AG04450 (cell line): Measurements from ENCODE around the gene CPLX1. TPM values are rescaled to one million over a fixed set of nuclear protein-coding genes. Genes with fewer than 3 reads are reported as not detected.
"Not testable (repeated sequence)": the region's sequence is repeated elsewhere in the genome, so short reads cannot be mapped to it uniquely, and the experiment has no call there.

ENCODE experiments used
- CTCF ChIA-PET: fragments of 300-600, 350-600 bp; formaldehyde crosslinking; extraction: SDS; loops from one replicate; lab custom pipeline; 2022; ENCODE audit warnings: antibody characterized with exemption, inconsistent platforms; lab: Charles Lee
- POLR2A ChIA-PET: fragments of 350-600 bp; formaldehyde crosslinking; extraction: SDS; loops from one replicate; lab custom pipeline; 2021; ENCODE audit warnings: antibody characterized with exemption, inconsistent platforms; lab: Yijun Ruan, JAX
- DNase-seq: peaks from one replicate; pipeline ENCODE4 v3.0.0-alpha.2; 2011; ENCODE audit warnings: low read depth, low spot score
- H3K27ac ChIP-seq: one replicate; pipeline ENCODE4 v1.5.1; 2012; ENCODE audit warnings: low read depth, low read length, control low read depth
- H3K27me3 ChIP-seq: one replicate; pipeline ENCODE4 v1.6.0; 2012; ENCODE audit warnings: low read length; ENCODE audit not compliant: control insufficient read depth, insufficient read depth
- H3K4me3 ChIP-seq: 2 replicates; pipeline ENCODE4 v1.5.1; 2011; ENCODE audit warnings: mild to moderate bottlenecking, low read depth, low read length, control low read depth
- H3K9me3 ChIP-seq: 2 replicates; pipeline ENCODE4 v1.5.1; 2012; ENCODE audit warnings: low read length; ENCODE audit not compliant: control insufficient read depth, insufficient read depth
- polyA plus RNA-seq: library from polyadenylated mRNA; depleted of rRNA; stranded (reverse); fragments of >200 nt; gene quantifications from 2 replicates; pipeline ENCODE4 v1.2.3, GENCODE V29; 2011; rRNA removed
- TF ChIP-seq, protein P1 (sequence below): IDR thresholded peaks from 2 replicates; pipeline ENCODE4 v1.5.1; 2011; ENCODE audit warnings: low read depth, low read length, control low read depth, inconsistent platforms

Gene CPLX1
- polyA plus RNA-seq, 1 experiment, result not detected

DNA sequence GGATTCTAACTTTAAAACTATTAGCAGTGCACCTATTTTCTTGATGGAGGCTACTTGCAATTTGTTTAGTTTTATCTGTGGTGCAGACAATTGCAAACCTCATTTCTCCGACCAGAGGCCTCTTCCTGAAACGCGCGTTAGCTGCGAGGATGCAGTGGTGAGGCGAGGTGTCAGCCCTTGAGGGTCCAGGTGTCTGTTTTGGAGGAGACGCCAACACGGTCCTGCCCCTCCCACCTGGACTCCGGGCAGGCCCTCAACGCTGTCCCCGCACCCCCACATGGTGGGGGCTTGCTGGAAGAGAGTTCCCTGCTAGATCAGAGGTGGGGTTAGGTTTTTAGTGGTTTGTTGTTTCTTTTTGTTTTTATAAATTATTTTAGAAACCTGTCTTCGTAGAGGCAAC is 85.9 kb downstream of the CPLX1 start:
- CTCF ChIA-PET, result no interaction called here
- Histone ChIP-seq H3K27ac (no peak overlapping the region), H3K4me3 (no peak overlapping the region), H3K9me3 (no peaks in the 10 kb centered on the region; the same call in 1 of the 2 replicates), H3K27me3 (no peaks in the 10 kb centered on the region)
- POLR2A ChIA-PET, result no interaction called here
- TF ChIP-seq, protein P1, sequence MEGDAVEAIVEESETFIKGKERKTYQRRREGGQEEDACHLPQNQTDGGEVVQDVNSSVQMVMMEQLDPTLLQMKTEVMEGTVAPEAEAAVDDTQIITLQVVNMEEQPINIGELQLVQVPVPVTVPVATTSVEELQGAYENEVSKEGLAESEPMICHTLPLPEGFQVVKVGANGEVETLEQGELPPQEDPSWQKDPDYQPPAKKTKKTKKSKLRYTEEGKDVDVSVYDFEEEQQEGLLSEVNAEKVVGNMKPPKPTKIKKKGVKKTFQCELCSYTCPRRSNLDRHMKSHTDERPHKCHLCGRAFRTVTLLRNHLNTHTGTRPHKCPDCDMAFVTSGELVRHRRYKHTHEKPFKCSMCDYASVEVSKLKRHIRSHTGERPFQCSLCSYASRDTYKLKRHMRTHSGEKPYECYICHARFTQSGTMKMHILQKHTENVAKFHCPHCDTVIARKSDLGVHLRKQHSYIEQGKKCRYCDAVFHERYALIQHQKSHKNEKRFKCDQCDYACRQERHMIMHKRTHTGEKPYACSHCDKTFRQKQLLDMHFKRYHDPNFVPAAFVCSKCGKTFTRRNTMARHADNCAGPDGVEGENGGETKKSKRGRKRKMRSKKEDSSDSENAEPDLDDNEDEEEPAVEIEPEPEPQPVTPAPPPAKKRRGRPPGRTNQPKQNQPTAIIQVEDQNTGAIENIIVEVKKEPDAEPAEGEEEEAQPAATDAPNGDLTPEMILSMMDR, result no peak
- DNase-seq, result no peak

DNA sequence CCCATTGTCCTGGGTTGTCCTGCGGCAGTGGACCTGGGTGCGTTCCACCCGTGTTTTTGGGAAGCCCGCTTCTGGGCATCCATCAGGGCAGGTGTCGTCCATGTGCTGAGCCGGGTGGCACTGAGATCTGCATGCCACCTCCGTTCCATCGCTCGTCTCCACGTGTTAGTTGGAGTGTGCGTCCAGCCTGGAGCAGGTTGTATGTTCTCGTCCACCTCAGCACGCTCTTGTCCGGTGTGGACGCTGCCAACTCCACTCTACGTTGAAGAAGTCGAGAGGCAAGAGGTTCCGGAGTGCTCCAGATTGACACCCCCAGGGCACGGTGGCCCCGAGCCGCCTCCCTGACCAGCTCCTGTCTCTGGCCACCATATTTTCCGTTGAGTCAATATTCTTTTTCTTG is 86.4 kb downstream of the CPLX1 start:
- Histone ChIP-seq H3K27ac (no peak overlapping the region), H3K27me3 (no peaks in the 10 kb centered on the region), H3K9me3 (no peaks in the 10 kb centered on the region; the same call in 1 of the 2 replicates), H3K4me3 (no peak overlapping the region)
- POLR2A ChIA-PET, result no interaction called here
- DNase-seq, result no peak
- CTCF ChIA-PET, result interaction anchor here (0.6 kb wide), 1 partner anchor 168 kb away, joined by 4 read pairs; no protein-coding TSS in a partner anchor
- TF ChIP-seq, protein P1, result no peak

DNA sequence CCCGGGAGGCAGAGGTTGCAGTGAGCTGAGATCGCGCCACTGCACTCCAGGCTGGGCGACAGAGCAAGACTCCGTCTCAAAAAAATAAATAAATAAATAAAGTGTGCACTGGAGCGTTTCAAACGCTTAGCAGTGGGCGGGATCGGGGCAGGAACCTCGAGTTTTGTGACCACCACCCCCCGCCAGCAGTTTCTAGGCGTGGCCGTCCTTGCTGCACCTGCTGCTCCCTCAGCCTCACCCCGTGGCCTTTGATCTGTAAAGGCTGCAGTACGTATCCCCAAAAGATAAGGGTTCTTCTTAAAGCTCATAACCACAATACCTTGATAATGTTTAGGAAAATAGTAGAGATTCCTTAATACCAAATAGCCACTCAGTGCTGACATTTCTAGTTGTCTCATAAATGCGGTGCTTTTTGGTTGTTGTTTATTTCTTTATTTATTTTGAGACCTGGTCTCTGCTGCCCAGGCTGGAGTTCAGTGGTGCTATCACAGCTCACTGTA is 87.1 kb downstream of the CPLX1 start:
- Histone ChIP-seq H3K4me3 (no peak overlapping the region), H3K9me3 (no peaks in the 10 kb centered on the region; the same call in 1 of the 2 replicates), H3K27ac (no peak overlapping the region), H3K27me3 (no peaks in the 10 kb centered on the region)
- POLR2A ChIA-PET, result no interaction called here
- no peak for DNase-seq
- CTCF ChIA-PET, result no interaction called here
- TF ChIP-seq, protein P1, result no peak

DNA sequence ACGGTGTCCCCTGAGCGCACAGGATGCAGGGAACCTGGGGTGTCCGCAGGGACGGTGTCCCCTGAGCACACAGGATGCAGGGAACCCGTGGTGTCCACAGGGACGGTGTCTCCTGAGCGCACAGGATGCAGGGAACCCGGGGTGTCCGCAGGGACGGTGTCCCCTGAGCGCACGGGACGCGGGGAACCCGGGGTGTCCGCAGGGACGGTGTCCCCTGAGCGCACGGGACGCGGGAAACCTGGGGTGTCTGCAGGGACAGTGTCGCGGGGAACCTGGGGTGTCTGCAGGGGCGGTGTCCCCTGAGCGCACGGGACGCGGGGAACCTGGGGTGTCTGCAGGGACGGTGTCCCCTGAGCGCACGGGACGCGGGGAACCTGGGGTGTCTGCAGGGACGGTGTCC is 89.4 kb downstream of the CPLX1 start:
- H3K27me3 ChIP-seq, DNase-seq, POLR2A ChIA-PET, H3K27ac ChIP-seq, CTCF ChIA-PET, H3K4me3 ChIP-seq, H3K9me3 ChIP-seq: not testable (repeated sequence)

DNA sequence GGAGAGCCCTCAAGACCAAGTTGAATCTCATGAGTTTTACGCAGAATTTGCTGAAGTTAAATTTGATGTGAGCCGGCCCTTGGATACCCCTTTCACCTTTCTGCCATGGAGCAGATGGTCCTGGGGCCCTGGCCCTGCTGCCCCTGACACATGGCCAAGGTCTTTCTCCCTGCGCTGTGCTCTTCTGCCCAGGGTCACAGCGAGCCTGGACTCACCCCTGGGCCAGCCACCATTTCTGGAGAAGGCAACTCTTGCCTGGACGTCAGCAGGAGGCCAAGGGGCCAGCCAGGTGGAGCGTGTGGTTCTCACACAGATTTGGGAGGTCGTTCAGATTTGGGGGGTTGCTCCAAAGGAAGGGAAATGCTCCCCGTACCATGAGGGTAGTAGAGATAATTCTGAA is 90.3 kb downstream of the CPLX1 start:
- no peak for DNase-seq

More for the DNA sequence above, 90.3 kb downstream of the CPLX1 start:
- POLR2A ChIA-PET, result no interaction called here
- peaks cover 8% of the 10 kb centered on the region for H3K9me3 ChIP-seq
- H3K4me3 ChIP-seq, result no peak overlapping the region
- H3K27ac ChIP-seq, result no peak overlapping the region
- TF ChIP-seq, protein P1, result no peak
- CTCF ChIA-PET, result no interaction called here
- no peaks in the 10 kb centered on the region for H3K27me3 ChIP-seq

Other genes with a start within 250 kb of the CPLX1 start
- gene TMEM271, start 249.8 kb downstream of the CPLX1 start, polyA plus RNA-seq, result not detected in 2 replicates
- gene PDE6B, start 200.6 kb downstream of the CPLX1 start, polyA plus RNA-seq, result 0.20 and 0.64 TPM in 2 replicates
- gene ATP5ME, start 151.9 kb downstream of the CPLX1 start, polyA plus RNA-seq, result 262 and 313 TPM in 2 replicates
- gene MYL5, start 151.6 kb downstream of the CPLX1 start, polyA plus RNA-seq, result 12.3 and 13.0 TPM in 2 replicates
- gene SLC49A3, start 137.0 kb downstream of the CPLX1 start, polyA plus RNA-seq, result 0.11 TPM in 1 of 2 replicates, not detected in the other
- gene PCGF3, start 120.3 kb downstream of the CPLX1 start, polyA plus RNA-seq, result 37.2 and 44.2 TPM in 2 replicates
- gene GAK, start 106.2 kb upstream of the CPLX1 start, polyA plus RNA-seq, result 17.0 and 21.5 TPM in 2 replicates
- gene TMEM175, start 106.3 kb upstream of the CPLX1 start, polyA plus RNA-seq, result 27.9 and 31.8 TPM in 2 replicates
- 4.5 and 6.0 TPM in 2 replicates for gene DGKQ, start 147.4 kb upstream of the CPLX1 start, polyA plus RNA-seq
- gene IDUA, start 160.9 kb upstream of the CPLX1 start, polyA plus RNA-seq, result 3.9 and 5.9 TPM in 2 replicates
- 0.05 and 0.06 TPM in 2 replicates for gene SLC26A1, start 167.3 kb upstream of the CPLX1 start, polyA plus RNA-seq
- 11.2 and 22.3 TPM in 2 replicates for gene FGFRL1, start 185.5 kb upstream of the CPLX1 start, polyA plus RNA-seq